IMR-90 (cell line): Measurements from ENCODE around the gene TUBGCP2. TPM values are rescaled to one million over a fixed set of nuclear protein-coding genes. Genes with fewer than 3 reads are reported as not detected.

ENCODE experiments used
- ATAC-seq: fragments of 200-7000 bp; cut with Tn5 transposase; 2 replicates; pipeline ENCODE4 v1.9.1; 2020; ENCODE audit warnings: low read depth, mild to moderate bottlenecking, moderate library complexity
- BruUV-seq: library from RNA; stranded (reverse); fragments of 400-500 nt; replicated peaks from 2 replicates; lab custom pipeline; 2021; lab: Mats Ljungman, UMichigan
- CTCF ChIA-PET: fragments of 300-600 bp; formaldehyde crosslinking; extraction: SDS; loops from one replicate; lab custom pipeline; 2021; ENCODE audit warnings: antibody characterized with exemption; lab: Yijun Ruan, JAX
- POLR2A ChIA-PET: fragments of 300-600 bp; sonication (Branson Sonifier 250); formaldehyde crosslinking; loops from one replicate; lab custom pipeline; 2022; ENCODE audit warnings: antibody characterized with exemption; ENCODE audit not compliant: unreplicated experiment; lab: Charles Lee
- DNase-seq: peaks from one replicate; pipeline ENCODE4 v3.0.0; 2013
- H2AFZ ChIP-seq: replicated peaks from 2 replicates; pipeline ENCODE3; 2013; ENCODE audit warnings: low read length, mild to moderate bottlenecking; ENCODE audit not compliant: poor library complexity
- H2AK5ac ChIP-seq: 2 replicates; pipeline ENCODE4 v1.6.1; 2013; ENCODE audit warnings: low read depth, low read length, inconsistent platforms
- H2AK9ac ChIP-seq: replicated peaks from 2 replicates; pipeline ENCODE3; 2013; ENCODE audit warnings: mild to moderate bottlenecking, low read depth, low read length, moderate library complexity; ENCODE audit not compliant: poor library complexity
- H2BK120ac ChIP-seq: 2 replicates; pipeline ENCODE4 v1.6.1; 2013; ENCODE audit warnings: low read depth, low read length, inconsistent platforms
- H2BK15ac ChIP-seq: 3 replicates; pipeline ENCODE4 v1.6.1; 2013; ENCODE audit warnings: low read depth, low read length, inconsistent platforms
- H2BK20ac ChIP-seq: 2 replicates; pipeline ENCODE4 v1.6.1; 2013; ENCODE audit warnings: low read depth, mild to moderate bottlenecking, inconsistent platforms, low read length, moderate library complexity
- H2BK5ac ChIP-seq: 2 replicates; pipeline ENCODE4 v1.6.1; 2013; ENCODE audit warnings: mild to moderate bottlenecking, low read depth, low read length, inconsistent platforms; ENCODE audit not compliant: poor library complexity, severe bottlenecking
- H3K14ac ChIP-seq: replicated peaks from 2 replicates; pipeline ENCODE4 v1.6.1; 2013; ENCODE audit warnings: low read depth, low read length, inconsistent platforms
- H3K18ac ChIP-seq: 2 replicates; pipeline ENCODE4 v1.6.1; 2013; ENCODE audit warnings: low read depth, low read length, control low read depth
- H3K23ac ChIP-seq: 2 replicates; pipeline ENCODE4 v1.6.1; 2013; ENCODE audit warnings: low read depth, low read length, inconsistent platforms
- H3K27ac ChIP-seq: 2 replicates; pipeline ENCODE4 v1.5.1; 2013; ENCODE audit warnings: mild to moderate bottlenecking, control low read depth, low read length; ENCODE audit not compliant: insufficient read depth
- H3K27me3 ChIP-seq: 2 replicates; pipeline ENCODE4 v1.6.1; 2013; ENCODE audit warnings: low read length; ENCODE audit not compliant: control insufficient read depth, insufficient read depth
- H3K36me3 ChIP-seq: 2 replicates; pipeline ENCODE4 v1.6.1; 2013; ENCODE audit warnings: low read length, mixed read lengths; ENCODE audit not compliant: control insufficient read depth, insufficient read depth
- H3K4ac ChIP-seq: 2 replicates; pipeline ENCODE4 v1.6.1; 2013; ENCODE audit warnings: low read depth, low read length, inconsistent platforms
- H3K4me1 ChIP-seq: 2 replicates; pipeline ENCODE4 v1.6.1; 2013; ENCODE audit warnings: low read length, mixed read lengths; ENCODE audit not compliant: control insufficient read depth, insufficient read depth
- H3K4me2 ChIP-seq: 2 replicates; pipeline ENCODE4 v1.6.1; 2013; ENCODE audit warnings: low read depth, mild to moderate bottlenecking, control low read depth, low read length, moderate library complexity
- H3K4me3 ChIP-seq: 2 replicates; pipeline ENCODE4 v1.5.1; 2013; ENCODE audit warnings: low read depth, mild to moderate bottlenecking, control low read depth, low read length, moderate library complexity; ENCODE audit not compliant: insufficient read depth
- H3K56ac ChIP-seq: 2 replicates; pipeline ENCODE4 v1.6.1; 2013; ENCODE audit warnings: low read length, inconsistent platforms; ENCODE audit not compliant: insufficient read depth; ENCODE audit errors: extremely low read depth
- H3K79me1 ChIP-seq, 2 experiments: 2 replicates each; pipeline ENCODE4 v1.6.1; 2013; ENCODE audit warnings: low read length in 2 of 2, inconsistent platforms in 1 of 2, low read depth in 1 of 2
- H3K9ac ChIP-seq: 2 replicates; pipeline ENCODE4 v1.6.1; 2013; ENCODE audit warnings: low read depth, low read length, control low read depth
- H3K9me1 ChIP-seq: 2 replicates; pipeline ENCODE4 v1.6.1; 2013; ENCODE audit warnings: low read length, inconsistent platforms; ENCODE audit not compliant: insufficient read depth
- H3K9me3 ChIP-seq: 2 replicates; pipeline ENCODE4 v1.6.1; 2013; ENCODE audit warnings: low read length; ENCODE audit not compliant: control insufficient read depth, insufficient read depth
- H4K20me1 ChIP-seq: 2 replicates; pipeline ENCODE4 v1.6.1; 2013; ENCODE audit warnings: low read length, inconsistent platforms; ENCODE audit not compliant: insufficient read depth
- H4K5ac ChIP-seq: 2 replicates; pipeline ENCODE4 v1.6.1; 2013; ENCODE audit warnings: mild to moderate bottlenecking, low read depth, low read length, control low read depth
- H4K8ac ChIP-seq, 2 experiments: 2 replicates each; pipeline ENCODE4 v1.6.1; 2013; ENCODE audit warnings: low read depth in 2 of 2, low read length in 2 of 2, control low read depth in 1 of 2, inconsistent platforms in 1 of 2
- H4K91ac ChIP-seq: 2 replicates; pipeline ENCODE4 v1.6.1; 2013; ENCODE audit warnings: low read depth, low read length, inconsistent platforms; ENCODE audit not compliant: insufficient read depth
- CEBPB ChIP-seq: IDR thresholded peaks from 2 replicates; pipeline ENCODE4 v1.6.1; 2012; ENCODE audit warnings: low read depth, low read length, improper control_type of control experiment
- CTCF ChIP-seq: conservative IDR thresholded peaks from 2 replicates; pipeline ENCODE4 v1.5.1; 2012; ENCODE audit warnings: mild to moderate bottlenecking, low read depth, low read length, improper control_type of control experiment
- ELK1 ChIP-seq: fragments of 150-350 bp; IDR thresholded peaks from 2 replicates; pipeline ENCODE4 v1.6.1; 2016; ENCODE audit warnings: low read depth, mild to moderate bottlenecking, low read length, moderate library complexity, borderline replicate concordance
- MAFK ChIP-seq: IDR thresholded peaks from 2 replicates; pipeline ENCODE4 v1.6.1; 2012; ENCODE audit warnings: low read depth, low read length, improper control_type of control experiment
- MXI1 ChIP-seq: IDR thresholded peaks from 2 replicates; pipeline ENCODE4 v1.6.1; 2012; ENCODE audit warnings: low read depth, mild to moderate bottlenecking, low read length, moderate library complexity, borderline replicate concordance
- SMC3 ChIP-seq: fragments of 150-350 bp; IDR thresholded peaks from 2 replicates; pipeline ENCODE4 v1.6.1; 2016; ENCODE audit warnings: low read depth, mild to moderate bottlenecking, antibody characterized with exemption, low read length, moderate library complexity
- WGBS, 2 experiments: methylation state at CpG; one replicate each; pipeline versions ENCODE4 v1.1.5 to v1.1.7; 2013; ENCODE audit warnings: missing lambda C conversion rate in 2 of 2; ENCODE audit not compliant: insufficient read length in 1 of 2; ENCODE audit errors: extremely low coverage in 2 of 2; 5-methylcytosine and 5-hydroxymethylcytosine counted together
- dilution Hi-C: fragments of 300-500 bp; cut with HindIII; formaldehyde crosslinking; loops from one replicate; pipeline ENCODE4 v1.14.3; 2018; ENCODE audit warnings: low sequenced_read_pairs; ENCODE audit not compliant: unreplicated experiment
- in situ Hi-C: fragments of 300-500 bp; cut with MboI; formaldehyde crosslinking; loops from 3 replicates; pipeline ENCODE4 v1.14.3; 2019; ENCODE audit warnings: low sequenced_read_pairs, inconsistent platforms, mixed read lengths
- intact Hi-C: fragments of 100-400 bp; cut with micrococcal nuclease; formaldehyde crosslinking; loops from 2 replicates; pipeline ENCODE4 v1.10.0; 2022
- polyA plus RNA-seq, 3 experiments: library from polyadenylated mRNA; depleted of rRNA; stranded (reverse); fragments of >200 nt; gene quantifications; 2 replicates each; pipeline ENCODE4 v1.2.3, GENCODE V29; 2012; ENCODE audit warnings: low replicate concordance in 1 of 3
- total RNA-seq: library from RNA; depleted of rRNA; stranded (reverse); fragments of >200 nt; gene quantifications from 2 replicates; pipeline ENCODE4 v1.2.3, GENCODE V29; 2012

The TUBGCP2 gene
- total and polyA plus RNA-seq, 2 of the 4 experiments (the other 2 are of a cell fraction) = 48.1 to 72.6 TPM

- in situ Hi-C loops (no loop called here), dilution Hi-C loops (no loop called here), intact Hi-C loops (no loop called here)
- CTCF ChIA-PET = no interaction called here
- Histone ChIP-seq H2BK5ac (no peak overlapping the region), H2AK5ac (no peak overlapping the region), H4K20me1 (no peaks in the 10 kb centered on the region), H4K91ac (no peak overlapping the region), H2BK20ac (no peak overlapping the region), H3K4me1 (no peaks in the 10 kb centered on the region), H3K36me3 (no peaks in the 10 kb centered on the region), H2BK15ac (no peak overlapping the region), H3K27me3 (peaks cover 22% of the 10 kb centered on the region), H3K4ac (no peak overlapping the region), H3K27ac (no peak overlapping the region), H2AK9ac (no peak overlapping the region), H3K23ac (no peak overlapping the region), H3K4me2 (no peak overlapping the region), H3K14ac (no peak overlapping the region), H4K8ac (no peak overlapping the region), H2AFZ (no peak overlapping the region), H3K18ac (no peak overlapping the region), H3K9me3 (no peaks in the 10 kb centered on the region), H3K4me3 (no peak overlapping the region), H3K56ac (no peak overlapping the region), H3K79me1 (no peaks in the 10 kb centered on the region), H3K9ac (no peak overlapping the region), H2BK120ac (no peak overlapping the region), H4K5ac (no peak overlapping the region), H3K9me1 (no peaks in the 10 kb centered on the region)
- POLR2A ChIA-PET = no interaction called here
- DNase-seq = no peak
- no peak for ATAC-seq
- no CpG with 5 or more reads among the region's 4 CpGs for WGBS, 2 experiments
- BruUV-seq = no TSS peak
- TF ChIP-seq MXI1 = no peak
- TF ChIP-seq CEBPB = no peak
- TF ChIP-seq CTCF = no peak
- TF ChIP-seq MAFK = no peak
- no peak for TF ChIP-seq SMC3
- TF ChIP-seq ELK1 = no peak
Measured at GRCh38 chr10:133341983-133342382, 33.3 kb upstream of the TUBGCP2 start.
